ENCODE measurements around the gene KDM5B. TPM values are rescaled to one million over a fixed set of nuclear protein-coding genes. Genes with fewer than 3 reads are reported as not detected.

The KDM5B gene
- total RNA-seq, 4 donors from 2014 or later, result 74.2 to 113 (median 89.2) TPM

DNA sequence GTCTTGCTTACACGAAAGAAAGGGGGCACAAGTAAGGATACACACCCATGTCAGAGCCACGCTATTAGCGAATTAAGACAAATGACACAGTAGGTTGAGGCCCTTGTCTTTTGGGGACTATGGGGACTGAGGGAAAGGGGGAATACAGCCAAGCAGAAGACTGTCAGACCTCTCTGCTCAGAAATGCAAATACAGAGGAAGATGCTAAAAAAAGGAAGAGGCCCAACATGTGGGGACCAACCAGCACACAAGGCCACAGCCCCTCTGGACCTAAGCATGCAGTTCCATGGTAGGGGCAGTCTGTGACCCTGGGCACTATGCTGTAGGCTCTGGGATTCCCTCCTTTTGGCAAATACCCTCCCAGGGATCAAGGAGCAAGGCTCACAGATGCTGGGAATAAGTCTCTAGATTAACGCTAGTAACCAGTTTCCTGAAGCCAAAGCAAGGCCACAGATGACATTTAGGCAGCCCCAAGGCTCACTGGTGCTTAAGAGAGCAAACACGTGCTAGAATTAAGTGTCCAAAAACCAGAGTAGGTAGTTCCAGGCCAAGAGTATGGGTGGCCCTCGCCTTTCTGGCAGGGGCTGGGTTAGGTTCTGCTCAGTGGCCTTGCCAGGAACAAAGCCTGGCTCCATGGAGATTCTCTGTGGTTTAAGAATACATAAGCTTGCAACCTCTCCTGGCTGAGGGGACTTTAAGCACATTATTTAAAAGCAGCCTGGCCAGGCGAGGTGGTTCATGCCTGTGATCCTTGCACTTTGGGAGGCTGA is 42.6 kb upstream of the KDM5B start:
- intact Hi-C loops (cut with DNase I; ENCODE audit: low total_unique reads), result no loop called here
- WGBS, 2 donors, result 69 to 70% methylated on average over 7 of the region's 7 CpGs
- TF ChIP-seq, protein P1, sequence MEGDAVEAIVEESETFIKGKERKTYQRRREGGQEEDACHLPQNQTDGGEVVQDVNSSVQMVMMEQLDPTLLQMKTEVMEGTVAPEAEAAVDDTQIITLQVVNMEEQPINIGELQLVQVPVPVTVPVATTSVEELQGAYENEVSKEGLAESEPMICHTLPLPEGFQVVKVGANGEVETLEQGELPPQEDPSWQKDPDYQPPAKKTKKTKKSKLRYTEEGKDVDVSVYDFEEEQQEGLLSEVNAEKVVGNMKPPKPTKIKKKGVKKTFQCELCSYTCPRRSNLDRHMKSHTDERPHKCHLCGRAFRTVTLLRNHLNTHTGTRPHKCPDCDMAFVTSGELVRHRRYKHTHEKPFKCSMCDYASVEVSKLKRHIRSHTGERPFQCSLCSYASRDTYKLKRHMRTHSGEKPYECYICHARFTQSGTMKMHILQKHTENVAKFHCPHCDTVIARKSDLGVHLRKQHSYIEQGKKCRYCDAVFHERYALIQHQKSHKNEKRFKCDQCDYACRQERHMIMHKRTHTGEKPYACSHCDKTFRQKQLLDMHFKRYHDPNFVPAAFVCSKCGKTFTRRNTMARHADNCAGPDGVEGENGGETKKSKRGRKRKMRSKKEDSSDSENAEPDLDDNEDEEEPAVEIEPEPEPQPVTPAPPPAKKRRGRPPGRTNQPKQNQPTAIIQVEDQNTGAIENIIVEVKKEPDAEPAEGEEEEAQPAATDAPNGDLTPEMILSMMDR (IDR thresholded peaks at IDR 0.05), result no peak
- TF ChIP-seq POLR2A (IDR thresholded peaks at IDR 0.05), result no peak
- H3K4me3 ChIP-seq (ENCODE audit: low read depth, poor library complexity, severe bottlenecking), result no peak overlapping the region
- DNase-seq (ENCODE audit: low spot score in 2 of 2), result no peak

DNA sequence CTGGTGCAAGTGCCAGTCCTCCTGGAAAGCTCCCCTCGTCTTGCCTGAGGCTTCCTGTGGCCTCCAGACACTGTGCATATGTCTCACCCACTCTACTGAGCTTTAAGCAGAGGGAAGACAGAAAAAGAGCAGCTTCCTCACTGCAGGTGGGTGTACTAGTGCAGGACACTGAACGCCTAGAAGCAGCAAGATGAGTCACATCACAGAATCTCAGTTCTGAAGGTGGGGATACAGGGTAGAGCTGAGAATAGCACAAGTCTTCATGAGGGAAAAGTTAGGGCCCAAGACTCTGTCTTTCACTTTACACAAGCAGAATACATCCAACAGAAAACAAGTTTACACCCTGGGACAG is 39.9 kb upstream of the KDM5B start:
- DNase-seq (ENCODE audit: low spot score in 2 of 2), result no peak
- intact Hi-C loops (cut with DNase I; ENCODE audit: low total_unique reads), result no loop called here
- H3K4me3 ChIP-seq (ENCODE audit: low read depth, poor library complexity, severe bottlenecking), result no peak overlapping the region
- TF ChIP-seq, protein P1 (IDR thresholded peaks at IDR 0.05), result no peak
- TF ChIP-seq POLR2A (IDR thresholded peaks at IDR 0.05), result no peak
- WGBS, 2 donors, result 54 to 61% methylated on average over 2 of the region's 2 CpGs

DNA sequence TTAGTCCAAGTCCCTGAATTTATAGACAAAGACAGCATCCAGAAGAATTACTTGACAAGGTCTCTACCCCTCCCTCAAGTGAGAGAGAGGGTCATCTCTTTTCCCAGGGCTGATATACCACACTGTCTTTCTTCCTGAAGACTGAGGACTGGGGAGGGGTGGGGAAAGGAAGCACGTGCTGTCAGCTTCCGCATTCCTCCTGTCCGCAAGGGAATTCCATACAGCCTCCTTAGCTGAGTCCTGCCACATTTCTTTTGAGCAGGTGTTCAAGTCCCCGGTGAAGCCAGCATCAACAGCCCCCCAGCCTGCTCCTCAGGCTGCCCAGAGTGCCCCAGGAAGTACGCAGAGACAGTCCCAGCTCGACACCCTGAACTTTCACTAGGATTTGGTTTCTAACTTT is 36.7 kb upstream of the KDM5B start:
- TF ChIP-seq, protein P1 (IDR thresholded peaks at IDR 0.05), result no peak
- no peak for TF ChIP-seq POLR2A (IDR thresholded peaks at IDR 0.05)
- no peak for DNase-seq (ENCODE audit: low spot score in 2 of 2)
- intact Hi-C loops (cut with DNase I; ENCODE audit: low total_unique reads), result no loop called here
- no peak overlapping the region for H3K4me3 ChIP-seq (ENCODE audit: low read depth, poor library complexity, severe bottlenecking)
- 58 to 76% methylated on average over 6 of the region's 6 CpGs for WGBS, 2 donors

DNA sequence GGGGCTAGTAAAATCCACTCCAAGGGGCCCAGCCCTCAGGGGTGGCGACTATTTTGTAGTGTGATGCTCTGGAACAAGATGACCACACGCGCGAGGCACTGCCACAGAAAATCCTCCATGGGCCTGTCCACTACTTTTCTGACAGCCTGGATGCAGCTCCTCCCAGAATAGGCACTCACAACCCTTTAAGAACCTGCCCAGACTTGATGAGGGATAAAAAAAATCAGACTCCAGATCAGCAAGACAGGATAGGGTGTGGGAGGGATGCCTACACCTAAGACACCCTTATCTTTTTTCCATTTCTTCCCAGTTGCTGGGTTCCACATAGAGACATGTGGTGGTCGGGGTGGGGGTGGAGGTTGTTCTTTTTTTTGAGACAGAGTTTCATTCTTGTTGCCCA is 36.0 kb upstream of the KDM5B start:
- TF ChIP-seq, protein P1 (IDR thresholded peaks at IDR 0.05), result no peak
- TF ChIP-seq POLR2A (IDR thresholded peaks at IDR 0.05), result no peak
- no peak overlapping the region for H3K4me3 ChIP-seq (ENCODE audit: low read depth, poor library complexity, severe bottlenecking)
- 73 to 76% methylated on average over 5 of the region's 5 CpGs for WGBS, 2 donors
- DNase-seq (ENCODE audit: low spot score in 2 of 2), result no peak
- intact Hi-C loops (cut with DNase I; ENCODE audit: low total_unique reads), result no loop called here

DNA sequence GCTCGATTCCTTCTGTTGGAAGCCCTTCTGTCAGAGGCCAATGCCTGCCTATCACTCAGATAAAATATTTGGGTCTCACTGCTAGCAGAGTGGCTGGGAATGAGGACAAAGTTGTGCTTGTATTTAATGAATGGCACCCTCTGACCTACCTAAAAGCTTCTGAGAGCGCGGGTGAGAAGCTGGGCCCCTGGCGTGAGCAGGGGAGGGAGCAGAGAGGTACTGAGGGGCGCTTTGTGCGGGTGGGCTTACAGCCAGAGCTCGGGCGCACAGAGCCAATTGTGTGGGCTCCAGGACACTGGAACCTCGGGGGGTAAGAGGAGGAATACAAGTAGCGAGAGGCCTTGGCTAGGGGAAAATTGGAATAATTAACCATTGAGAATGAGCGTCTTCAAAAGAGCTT is 34.9 kb upstream of the KDM5B start:
- intact Hi-C loops (cut with DNase I; ENCODE audit: low total_unique reads), result no loop called here
- no peak for TF ChIP-seq POLR2A (IDR thresholded peaks at IDR 0.05)
- TF ChIP-seq, protein P1 (IDR thresholded peaks at IDR 0.05), result no peak
- WGBS, 2 donors, result 82 to 84% methylated on average over 11 of the region's 11 CpGs

DNA sequence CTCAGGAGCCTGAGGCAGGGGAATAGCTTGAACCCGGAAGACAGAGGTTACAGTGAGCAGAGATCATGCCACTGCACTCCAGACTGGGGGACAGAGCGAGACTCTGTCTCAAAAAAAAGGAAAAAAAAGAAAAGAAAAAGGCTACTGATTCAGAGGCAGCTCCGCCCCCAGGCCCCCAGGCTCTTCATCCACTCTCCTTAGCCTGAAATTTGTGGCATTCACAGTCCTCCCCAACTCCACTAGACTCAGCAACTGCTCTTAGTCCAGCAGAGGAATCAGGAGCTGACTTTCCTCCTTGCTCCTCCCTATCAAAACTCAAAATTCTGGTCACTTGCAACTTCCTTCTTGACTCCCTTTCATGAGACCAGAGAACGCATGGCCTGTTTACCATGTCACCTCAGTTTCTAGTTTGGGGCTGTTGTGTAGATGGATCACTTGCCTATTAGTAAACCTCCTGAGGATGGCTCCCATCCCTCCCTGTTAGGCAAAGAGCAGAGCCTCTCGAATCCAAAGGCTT is 29.6 kb upstream of the KDM5B start:
- TF ChIP-seq, protein P1 (IDR thresholded peaks at IDR 0.05), result no peak
- no peak for TF ChIP-seq POLR2A (IDR thresholded peaks at IDR 0.05)
- DNase-seq (ENCODE audit: low spot score in 2 of 2), result no peak
- intact Hi-C loops (cut with DNase I; ENCODE audit: low total_unique reads), result no loop called here
- no peak overlapping the region for H3K4me3 ChIP-seq (ENCODE audit: low read depth, poor library complexity, severe bottlenecking)
- 68% methylated on average over 5 of the region's 5 CpGs for WGBS, 2 donors

More for the DNA sequence above, 34.9 kb upstream of the KDM5B start:
- no peak overlapping the region for H3K4me3 ChIP-seq (ENCODE audit: low read depth, poor library complexity, severe bottlenecking)
- DNase-seq (ENCODE audit: low spot score in 2 of 2), result no peak
